Aorta (tissue), 5 donors: Measurements from ENCODE around the gene UQCRC1. TPM values are rescaled to one million over a fixed set of nuclear protein-coding genes. Genes with fewer than 3 reads are reported as not detected.

Source experiments
- ATAC-seq: fragments of 200-7000 bp; cut with Tn5 transposase; one replicate; pipeline ENCODE4 v1.9.1; 2022; ENCODE audit warnings: moderate library complexity; ENCODE audit not compliant: low FRiP score
- DNase-seq, 2 donors: peaks; one replicate each; pipeline ENCODE4 v3.0.0-alpha.2; 2020
- H3K27ac ChIP-seq, 2 donors: one replicate each; pipeline ENCODE4 v1.5.1; 2013; ENCODE audit warnings: low read length in 2 of 2, mild to moderate bottlenecking in 2 of 2, moderate library complexity in 2 of 2, control low read depth in 1 of 2, inconsistent platforms in 1 of 2, low read depth in 1 of 2
- H3K27me3 ChIP-seq, 2 donors: one replicate each; pipeline ENCODE4 v1.6.1; 2013; ENCODE audit warnings: control low read depth in 1 of 2, low read length in 1 of 2, mild to moderate bottlenecking in 1 of 2, moderate library complexity in 1 of 2; ENCODE audit not compliant: insufficient read depth in 2 of 2, control insufficient read depth in 1 of 2
- H3K36me3 ChIP-seq, 2 donors: one replicate each; pipeline ENCODE4 v1.6.1; 2013; ENCODE audit warnings: control low read depth in 1 of 2, low read length in 1 of 2, mild to moderate bottlenecking in 1 of 2; ENCODE audit not compliant: insufficient read depth in 2 of 2, control insufficient read depth in 1 of 2
- H3K4me1 ChIP-seq, 2 donors: one replicate each; pipeline ENCODE4 v1.6.1; 2013; ENCODE audit warnings: low read length in 2 of 2, control low read depth in 1 of 2, mild to moderate bottlenecking in 1 of 2, moderate library complexity in 1 of 2; ENCODE audit not compliant: insufficient read depth in 2 of 2, control insufficient read depth in 1 of 2
- H3K4me3 ChIP-seq, 2 donors: one replicate each; pipeline ENCODE4 v1.5.1; 2013; ENCODE audit warnings: low read length in 2 of 2, control low read depth in 1 of 2, mild to moderate bottlenecking in 1 of 2
- H3K9me3 ChIP-seq: one replicate; pipeline ENCODE4 v1.6.1; 2013; ENCODE audit warnings: mild to moderate bottlenecking, low read length; ENCODE audit not compliant: control insufficient read depth
- WGBS, 2 donors: extraction: QIAGEN DNeasy Blood & Tissue Kit; methylation state at CpG; one replicate each; pipeline ENCODE4 v1.1.7; 2013; 5-methylcytosine and 5-hydroxymethylcytosine counted together
- intact Hi-C, 2 donors: fragments of 100-400 bp; cut with DNase I; formaldehyde crosslinking; loops; one replicate each; pipeline versions ENCODE4 v1.14.2 to v1.15.0; 2022
- polyA plus RNA-seq, 2 donors: library from polyadenylated mRNA; stranded (reverse); fragments of 200-250 nt; gene quantifications; one replicate each; pipeline ENCODE4 v1.2.3, GENCODE V29; 2013
- total RNA-seq, 2 donors: library from RNA; stranded (reverse); fragmentation: NEBNext Ultra II Directional; extraction: Animal tissue kit (Norgen Biotek cat#: 25700); gene quantifications; one replicate each; pipeline ENCODE4 v1.2.1, GENCODE V29; 2021
- donor health status: healthy with polysubstance abuse.
- donor health status: Bipolar disorder and iron deficiency.
- donor health status: DM: no; HTN: no; CAD: no.
- donor health status: DM: no; HTN: no; CAD: no.
- donor health status: DM: yes; HTN: yes; CAD: no.

Gene UQCRC1
- total and polyA plus RNA-seq, 4 donors, result 95.6 to 203 (median 146) TPM

- Histone ChIP-seq H3K27ac (no peak overlapping the region), H3K27me3 (no peaks in the 10 kb centered on the region), H3K4me1 (no peaks in the 10 kb centered on the region), H3K4me3 (no peak overlapping the region), H3K9me3 (no peaks in the 10 kb centered on the region), H3K36me3 (no peaks in the 10 kb centered on the region)
- DNase-seq (no peak), ATAC-seq (no peak)
- intact Hi-C loops, result no loop called here
- 92 to 95% methylated on average over 14 of the region's 14 CpGs for WGBS, 2 donors
Measured at GRCh38 chr3:48581621-48582481, 27.6 kb downstream of the UQCRC1 start.

GRCh38 chr3:48576647-48577046 lies 32.8 kb downstream of the UQCRC1 start:
- Histone ChIP-seq H3K9me3 (no peaks in the 10 kb centered on the region), H3K27me3 (no peaks in the 10 kb centered on the region), H3K4me3 (no peak overlapping the region), H3K36me3 (no peaks in the 10 kb centered on the region), H3K27ac (no peak overlapping the region), H3K4me1 (no peaks in the 10 kb centered on the region)
- intact Hi-C loops, result no loop called here
- DNase-seq (no peak), ATAC-seq (no peak)
- 87% methylated on average over 4 of the region's 4 CpGs for WGBS, 2 donors

GRCh38 chr3:48575366-48575765 lies 34.1 kb downstream of the UQCRC1 start:
- Histone ChIP-seq H3K36me3 (no peaks in the 10 kb centered on the region), H3K4me3 (no peak overlapping the region), H3K27me3 (no peaks in the 10 kb centered on the region), H3K27ac (no peak overlapping the region), H3K4me1 (no peaks in the 10 kb centered on the region), H3K9me3 (no peaks in the 10 kb centered on the region)
- ATAC-seq, result no peak
- no peak for DNase-seq
- intact Hi-C loops, result no loop called here
- 89 to 90% methylated on average over 17 of the region's 17 CpGs for WGBS, 2 donors

GRCh38 chr3:48573973-48574585 lies 35.4 kb downstream of the UQCRC1 start:
- H3K4me3 ChIP-seq, result no peak overlapping the region
- 93% methylated on average over 10 of the region's 10 CpGs for WGBS, 2 donors

GRCh38 chr3:48572517-48572916 lies 36.9 kb downstream of the UQCRC1 start:
- WGBS, 2 donors, result 89% methylated on average over 5 to 7 of the region's 7 CpGs
- intact Hi-C loops, result no loop called here
- no peak for DNase-seq

More at GRCh38 chr3:48573973-48574585, 35.4 kb downstream of the UQCRC1 start:
- H3K27me3 ChIP-seq, result no peaks in the 10 kb centered on the region
- H3K9me3 ChIP-seq, result no peaks in the 10 kb centered on the region
- H3K27ac ChIP-seq, result no peak overlapping the region
- intact Hi-C loops, result no loop called here
- DNase-seq (no peak), ATAC-seq (no peak)
- no peaks in the 10 kb centered on the region for H3K4me1 ChIP-seq
- no peaks in the 10 kb centered on the region for H3K36me3 ChIP-seq

GRCh38 chr3:48571938-48572337 lies 37.5 kb downstream of the UQCRC1 start:
- DNase-seq (no peak), ATAC-seq (no peak)
- H3K4me1 ChIP-seq, result no peaks in the 10 kb centered on the region
- intact Hi-C loops, result no loop called here
- H3K27me3 ChIP-seq, result no peaks in the 10 kb centered on the region
- H3K36me3 ChIP-seq, result no peaks in the 10 kb centered on the region
- H3K4me3 ChIP-seq, result no peak overlapping the region
- no peak overlapping the region for H3K27ac ChIP-seq
- WGBS, 2 donors, result 82 to 86% methylated on average over 12 of the region's 12 CpGs
- H3K9me3 ChIP-seq, result no peaks in the 10 kb centered on the region

More at GRCh38 chr3:48572517-48572916, 36.9 kb downstream of the UQCRC1 start:
- no peak for ATAC-seq
- H3K36me3 ChIP-seq, result no peaks in the 10 kb centered on the region
- no peak overlapping the region for H3K27ac ChIP-seq
- no peaks in the 10 kb centered on the region for H3K4me1 ChIP-seq
- H3K4me3 ChIP-seq, result no peak overlapping the region
- H3K27me3 ChIP-seq, result no peaks in the 10 kb centered on the region
- no peaks in the 10 kb centered on the region for H3K9me3 ChIP-seq

GRCh38 chr3:48569808-48570450 lies 39.5 kb downstream of the UQCRC1 start:
- Histone ChIP-seq H3K4me3 (no peak overlapping the region), H3K4me1 (no peaks in the 10 kb centered on the region), H3K36me3 (no peaks in the 10 kb centered on the region), H3K9me3 (no peaks in the 10 kb centered on the region), H3K27ac (no peak overlapping the region), H3K27me3 (no peaks in the 10 kb centered on the region)
- DNase-seq (no peak), ATAC-seq (no peak)
- intact Hi-C loops, result no loop called here
- WGBS, 2 donors, result 90 to 93% methylated on average over 18 of the region's 18 CpGs

- DNase-seq (no peak), ATAC-seq (no peak)
- Histone ChIP-seq H3K36me3 (no peaks in the 10 kb centered on the region), H3K4me1 (no peaks in the 10 kb centered on the region), H3K27me3 (no peaks in the 10 kb centered on the region), H3K27ac (no peak overlapping the region), H3K4me3 (no peak overlapping the region), H3K9me3 (no peaks in the 10 kb centered on the region)
- intact Hi-C loops, result no loop called here
- 89 to 92% methylated on average over 10 of the region's 10 CpGs for WGBS, 2 donors
Measured at GRCh38 chr3:48569400-48569799, 40.0 kb downstream of the UQCRC1 start.
